DMS53 treated with DMSO at 0.1 percent for 48 hours (cell line): Measurements from ENCODE around the gene AR.

ENCODE experiments used
- DNase-seq: peaks from one replicate; lab custom pipeline; 2025; ENCODE audit not compliant: unreplicated experiment; lab: John Stamatoyannopoulos, UW

Gene AR, protein sequence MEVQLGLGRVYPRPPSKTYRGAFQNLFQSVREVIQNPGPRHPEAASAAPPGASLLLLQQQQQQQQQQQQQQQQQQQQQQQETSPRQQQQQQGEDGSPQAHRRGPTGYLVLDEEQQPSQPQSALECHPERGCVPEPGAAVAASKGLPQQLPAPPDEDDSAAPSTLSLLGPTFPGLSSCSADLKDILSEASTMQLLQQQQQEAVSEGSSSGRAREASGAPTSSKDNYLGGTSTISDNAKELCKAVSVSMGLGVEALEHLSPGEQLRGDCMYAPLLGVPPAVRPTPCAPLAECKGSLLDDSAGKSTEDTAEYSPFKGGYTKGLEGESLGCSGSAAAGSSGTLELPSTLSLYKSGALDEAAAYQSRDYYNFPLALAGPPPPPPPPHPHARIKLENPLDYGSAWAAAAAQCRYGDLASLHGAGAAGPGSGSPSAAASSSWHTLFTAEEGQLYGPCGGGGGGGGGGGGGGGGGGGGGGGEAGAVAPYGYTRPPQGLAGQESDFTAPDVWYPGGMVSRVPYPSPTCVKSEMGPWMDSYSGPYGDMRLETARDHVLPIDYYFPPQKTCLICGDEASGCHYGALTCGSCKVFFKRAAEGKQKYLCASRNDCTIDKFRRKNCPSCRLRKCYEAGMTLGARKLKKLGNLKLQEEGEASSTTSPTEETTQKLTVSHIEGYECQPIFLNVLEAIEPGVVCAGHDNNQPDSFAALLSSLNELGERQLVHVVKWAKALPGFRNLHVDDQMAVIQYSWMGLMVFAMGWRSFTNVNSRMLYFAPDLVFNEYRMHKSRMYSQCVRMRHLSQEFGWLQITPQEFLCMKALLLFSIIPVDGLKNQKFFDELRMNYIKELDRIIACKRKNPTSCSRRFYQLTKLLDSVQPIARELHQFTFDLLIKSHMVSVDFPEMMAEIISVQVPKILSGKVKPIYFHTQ

DNA sequence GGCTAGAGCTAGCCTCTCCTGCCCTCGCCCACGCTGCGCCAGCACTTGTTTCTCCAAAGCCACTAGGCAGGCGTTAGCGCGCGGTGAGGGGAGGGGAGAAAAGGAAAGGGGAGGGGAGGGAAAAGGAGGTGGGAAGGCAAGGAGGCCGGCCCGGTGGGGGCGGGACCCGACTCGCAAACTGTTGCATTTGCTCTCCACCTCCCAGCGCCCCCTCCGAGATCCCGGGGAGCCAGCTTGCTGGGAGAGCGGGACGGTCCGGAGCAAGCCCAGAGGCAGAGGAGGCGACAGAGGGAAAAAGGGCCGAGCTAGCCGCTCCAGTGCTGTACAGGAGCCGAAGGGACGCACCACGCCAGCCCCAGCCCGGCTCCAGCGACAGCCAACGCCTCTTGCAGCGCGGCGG is at the start of gene AR:
AR (plus strand) TSS at position 204 of the 400 bp plus-strand sequence. CDS start 1,126 bp downstream, outside the sequence.
- DNase-seq: no peak

DNA sequence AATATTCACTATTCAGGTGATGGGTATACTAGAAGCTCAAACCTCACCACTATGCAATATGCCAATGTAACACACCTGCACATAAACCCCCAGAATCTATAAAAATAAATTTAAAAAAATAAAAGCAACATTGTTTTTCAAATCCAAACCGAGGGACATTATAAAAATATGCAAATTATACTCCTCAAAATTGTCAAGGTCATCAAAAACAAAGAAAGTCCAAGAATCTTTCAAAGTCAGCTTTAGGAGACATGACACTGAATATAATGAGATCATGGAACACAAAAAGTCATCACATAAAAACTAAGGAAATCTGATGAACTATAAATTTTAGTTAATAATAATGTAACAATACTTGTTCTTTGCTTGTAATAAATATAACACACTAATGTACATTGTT is 43.2 kb upstream of the AR start:
- DNase-seq: no peak

DNA sequence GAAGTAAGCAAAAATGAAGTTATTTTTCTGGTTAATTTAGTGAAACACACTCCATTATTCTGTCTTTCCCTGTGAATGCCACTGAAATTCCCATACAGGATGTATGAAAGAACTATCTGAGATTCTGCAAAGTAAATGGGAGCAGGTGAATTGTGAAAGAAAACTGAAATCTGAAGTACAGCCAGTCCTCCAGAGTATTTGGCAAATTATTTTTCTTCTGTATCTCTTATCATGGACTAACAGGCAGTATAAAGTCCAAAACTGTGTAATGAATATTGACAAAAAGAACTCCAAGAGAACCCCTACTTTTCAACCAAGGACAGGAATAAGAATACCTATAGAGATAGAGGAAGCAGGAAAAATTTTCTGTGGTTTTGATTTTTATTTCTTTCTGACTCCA is 40.8 kb upstream of the AR start:
- no peak for DNase-seq

DNA sequence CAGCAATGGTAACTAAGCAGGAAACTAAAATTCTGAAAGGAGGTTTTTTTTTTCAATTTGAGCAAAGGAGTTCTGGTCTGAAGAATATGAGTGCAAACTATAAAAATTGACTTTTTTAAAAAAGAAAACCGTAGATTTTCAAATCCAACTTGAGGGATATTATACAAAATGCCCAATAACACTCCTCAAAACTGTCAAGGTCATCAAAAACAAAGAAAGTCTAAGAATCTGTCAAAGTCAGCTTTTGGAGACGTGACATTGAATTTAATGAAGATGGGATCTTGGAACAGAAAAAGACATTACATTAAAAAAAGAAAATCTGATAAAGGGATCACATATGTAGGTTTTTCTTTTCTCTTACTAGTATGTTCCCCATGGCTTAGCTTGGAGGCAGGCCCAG is 40.4 kb upstream of the AR start:
- no peak for DNase-seq

DNA sequence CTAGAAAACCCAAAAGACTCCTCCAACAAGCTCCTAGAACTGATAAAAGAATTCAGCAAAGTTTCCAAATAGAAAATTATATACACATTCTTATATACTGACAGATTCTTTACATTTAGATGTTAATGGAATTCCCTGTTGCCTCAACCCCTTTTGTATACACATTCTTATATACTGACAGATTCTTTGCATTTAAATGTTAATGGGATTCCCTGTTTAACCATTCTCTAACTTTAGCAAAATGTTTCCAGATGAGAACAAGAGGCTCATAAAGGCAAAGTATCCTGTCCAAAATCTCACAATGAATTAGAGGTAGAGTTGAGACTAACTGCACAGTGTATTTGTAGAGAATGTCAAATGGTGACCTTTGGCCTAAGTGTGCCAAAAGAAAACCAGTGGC is 23.1 kb upstream of the AR start:
- no peak for DNase-seq

DNA sequence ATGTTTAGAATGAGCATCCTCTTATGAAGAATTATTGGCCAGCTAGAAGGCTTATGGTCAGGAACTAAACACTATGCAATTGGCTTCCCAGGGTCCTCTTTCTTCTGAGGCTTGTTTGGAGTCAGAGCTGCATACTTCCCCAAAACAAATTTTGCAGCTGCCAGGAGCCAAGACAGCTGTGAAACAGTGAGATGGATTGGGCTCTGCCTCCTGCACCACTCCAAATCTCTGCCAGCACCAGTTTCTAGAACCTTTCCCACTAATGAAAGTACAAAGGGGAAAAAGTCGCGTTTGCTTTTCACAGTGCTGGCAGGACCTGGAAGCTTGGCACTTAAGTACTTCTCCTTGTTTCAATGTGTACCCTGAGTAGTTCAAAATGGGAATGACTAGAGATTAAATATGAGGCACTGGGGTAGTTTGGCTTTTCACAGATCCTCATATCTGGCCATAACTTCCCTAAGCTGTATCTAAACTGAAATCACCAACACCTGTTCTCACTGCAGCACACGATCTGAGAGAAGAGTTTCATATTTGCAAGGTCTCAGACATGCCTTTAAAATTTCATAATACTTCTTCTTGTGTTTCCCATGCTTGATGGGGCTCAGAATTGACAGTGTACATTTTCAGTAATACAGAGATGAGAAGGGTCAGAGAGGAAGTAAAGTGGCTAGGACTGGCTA is 20.7 kb upstream of the AR start:
- DNase-seq: no peak

DNA sequence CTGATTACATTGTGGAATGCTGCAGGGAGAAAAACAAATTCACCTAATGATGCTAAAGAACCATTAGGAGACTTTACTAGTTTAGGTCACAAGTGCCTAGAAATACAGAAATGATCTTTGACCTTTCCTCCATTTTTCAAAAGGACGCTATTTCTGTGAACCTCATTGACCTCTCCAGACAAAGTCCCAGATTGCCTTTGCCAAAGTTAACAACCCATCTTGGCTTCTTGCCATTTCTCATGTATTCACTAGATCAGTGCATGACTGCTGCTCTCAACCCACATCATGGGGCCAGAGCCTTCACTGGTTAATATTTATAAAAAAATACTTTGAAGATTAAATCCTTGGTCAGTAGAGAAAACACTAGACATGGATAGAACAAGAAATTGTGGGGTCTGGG is 19.9 kb upstream of the AR start:
- DNase-seq: no peak

DNA sequence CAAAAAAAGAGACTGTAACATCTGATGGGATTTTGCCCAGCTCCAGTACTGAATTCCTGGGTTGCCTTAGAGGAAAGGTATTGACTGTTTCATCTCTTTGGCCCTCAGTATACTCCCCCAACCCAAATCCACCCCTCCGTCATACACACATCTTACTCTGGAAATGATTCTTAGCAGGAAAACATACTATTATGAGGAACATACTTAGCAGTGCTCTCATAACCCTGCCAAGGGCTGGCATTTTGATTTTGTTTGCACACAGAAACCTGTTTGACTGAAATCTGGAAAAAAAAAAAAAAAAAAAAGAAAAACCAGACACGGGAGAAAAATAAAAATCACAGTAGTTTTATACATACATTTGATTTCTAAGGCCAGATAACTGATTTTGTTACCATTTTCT is 19.4 kb upstream of the AR start:
- DNase-seq: no peak

DNA sequence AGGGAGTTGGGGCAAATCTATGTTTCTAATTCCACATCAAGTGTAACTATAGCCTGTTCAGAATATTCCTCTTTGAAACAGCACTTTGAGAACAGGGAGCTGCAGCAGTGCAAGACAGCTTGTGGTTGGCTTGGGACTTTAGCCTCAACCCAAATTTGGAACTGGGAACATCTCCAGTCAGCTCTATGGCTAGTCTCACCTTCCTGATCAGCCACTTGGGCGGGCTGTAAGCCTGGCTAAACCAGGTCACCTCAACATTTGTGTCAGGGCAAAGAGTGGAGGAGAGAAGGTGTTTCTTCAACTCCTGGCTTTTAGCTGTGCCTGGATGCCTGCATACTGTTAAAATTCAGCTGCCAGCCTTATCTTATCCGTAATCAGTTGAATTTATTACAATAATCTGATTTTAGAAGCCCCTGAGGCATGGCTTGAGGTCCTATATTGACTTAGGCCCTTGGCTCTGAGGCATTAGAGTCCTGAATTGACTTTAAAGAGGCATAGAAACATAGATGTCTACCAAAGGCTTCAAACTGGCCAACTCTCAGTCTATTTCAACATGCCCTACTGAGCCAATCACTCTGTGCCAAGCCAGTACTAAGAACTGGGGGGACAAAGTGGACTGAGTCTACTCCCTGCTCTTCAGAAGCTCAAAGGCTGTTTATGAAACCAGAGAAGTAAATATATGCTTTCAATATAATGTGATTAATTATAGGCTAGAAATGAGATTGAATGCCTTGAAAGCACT is 18.7 kb upstream of the AR start:
- DNase-seq: no peak

DNA sequence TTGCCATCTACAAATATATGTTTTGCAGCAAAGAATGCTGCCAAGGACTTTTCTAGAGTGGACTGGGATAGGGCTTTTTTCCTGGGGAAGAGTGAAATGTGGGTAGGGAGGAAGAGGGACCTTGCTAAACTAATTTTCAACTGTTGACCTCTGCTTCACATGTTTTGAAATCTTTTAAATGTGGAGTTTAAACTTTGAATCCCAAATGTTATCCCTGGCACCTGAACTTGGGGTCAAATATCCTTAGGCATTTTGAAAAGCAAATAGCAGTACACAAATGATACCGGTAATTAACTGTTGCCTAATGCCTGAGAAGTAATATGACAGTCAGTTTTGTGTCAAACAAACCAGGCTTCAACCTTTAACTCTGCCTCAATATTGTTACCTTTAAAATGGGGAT is 7.3 kb upstream of the AR start:
- no peak for DNase-seq

DNA sequence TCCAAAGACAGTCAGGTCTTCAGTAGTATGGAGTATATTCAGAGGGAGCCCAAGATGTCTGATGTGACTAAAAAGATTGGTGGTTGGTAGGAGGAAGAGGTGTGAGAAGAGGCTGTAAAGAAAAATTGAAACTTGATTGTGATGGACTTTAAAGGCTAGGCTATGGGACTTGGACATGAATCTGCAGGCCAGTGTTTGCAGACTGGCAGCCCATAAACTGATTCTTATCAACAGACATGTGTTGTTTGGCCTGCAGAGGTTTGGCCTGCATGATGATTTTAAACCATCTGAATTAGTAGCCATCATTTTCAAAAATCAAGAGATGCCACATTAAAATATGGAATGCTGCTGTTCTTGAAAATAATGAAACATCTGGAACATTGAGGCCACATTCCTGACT is 5.4 kb upstream of the AR start:
- DNase-seq: no peak

DNA sequence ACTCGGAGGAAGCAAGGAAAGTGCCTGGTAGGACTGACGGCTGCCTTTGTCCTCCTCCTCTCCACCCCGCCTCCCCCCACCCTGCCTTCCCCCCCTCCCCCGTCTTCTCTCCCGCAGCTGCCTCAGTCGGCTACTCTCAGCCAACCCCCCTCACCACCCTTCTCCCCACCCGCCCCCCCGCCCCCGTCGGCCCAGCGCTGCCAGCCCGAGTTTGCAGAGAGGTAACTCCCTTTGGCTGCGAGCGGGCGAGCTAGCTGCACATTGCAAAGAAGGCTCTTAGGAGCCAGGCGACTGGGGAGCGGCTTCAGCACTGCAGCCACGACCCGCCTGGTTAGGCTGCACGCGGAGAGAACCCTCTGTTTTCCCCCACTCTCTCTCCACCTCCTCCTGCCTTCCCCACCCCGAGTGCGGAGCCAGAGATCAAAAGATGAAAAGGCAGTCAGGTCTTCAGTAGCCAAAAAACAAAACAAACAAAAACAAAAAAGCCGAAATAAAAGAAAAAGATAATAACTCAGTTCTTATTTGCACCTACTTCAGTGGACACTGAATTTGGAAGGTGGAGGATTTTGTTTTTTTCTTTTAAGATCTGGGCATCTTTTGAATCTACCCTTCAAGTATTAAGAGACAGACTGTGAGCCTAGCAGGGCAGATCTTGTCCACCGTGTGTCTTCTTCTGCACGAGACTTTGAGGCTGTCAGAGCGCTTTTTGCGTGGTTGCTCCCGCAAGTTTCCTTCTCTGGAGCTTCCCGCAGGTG is 637 bp downstream of the AR start:
- no peak for DNase-seq

DNA sequence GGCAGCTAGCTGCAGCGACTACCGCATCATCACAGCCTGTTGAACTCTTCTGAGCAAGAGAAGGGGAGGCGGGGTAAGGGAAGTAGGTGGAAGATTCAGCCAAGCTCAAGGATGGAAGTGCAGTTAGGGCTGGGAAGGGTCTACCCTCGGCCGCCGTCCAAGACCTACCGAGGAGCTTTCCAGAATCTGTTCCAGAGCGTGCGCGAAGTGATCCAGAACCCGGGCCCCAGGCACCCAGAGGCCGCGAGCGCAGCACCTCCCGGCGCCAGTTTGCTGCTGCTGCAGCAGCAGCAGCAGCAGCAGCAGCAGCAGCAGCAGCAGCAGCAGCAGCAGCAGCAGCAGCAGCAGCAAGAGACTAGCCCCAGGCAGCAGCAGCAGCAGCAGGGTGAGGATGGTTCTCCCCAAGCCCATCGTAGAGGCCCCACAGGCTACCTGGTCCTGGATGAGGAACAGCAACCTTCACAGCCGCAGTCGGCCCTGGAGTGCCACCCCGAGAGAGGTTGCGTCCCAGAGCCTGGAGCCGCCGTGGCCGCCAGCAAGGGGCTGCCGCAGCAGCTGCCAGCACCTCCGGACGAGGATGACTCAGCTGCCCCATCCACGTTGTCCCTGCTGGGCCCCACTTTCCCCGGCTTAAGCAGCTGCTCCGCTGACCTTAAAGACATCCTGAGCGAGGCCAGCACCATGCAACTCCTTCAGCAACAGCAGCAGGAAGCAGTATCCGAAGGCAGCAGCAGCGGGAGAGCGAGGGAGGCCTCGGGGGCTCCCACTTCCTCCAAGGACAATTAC is 1.4 kb downstream of the AR start:
- DNase-seq: no peak

DNA sequence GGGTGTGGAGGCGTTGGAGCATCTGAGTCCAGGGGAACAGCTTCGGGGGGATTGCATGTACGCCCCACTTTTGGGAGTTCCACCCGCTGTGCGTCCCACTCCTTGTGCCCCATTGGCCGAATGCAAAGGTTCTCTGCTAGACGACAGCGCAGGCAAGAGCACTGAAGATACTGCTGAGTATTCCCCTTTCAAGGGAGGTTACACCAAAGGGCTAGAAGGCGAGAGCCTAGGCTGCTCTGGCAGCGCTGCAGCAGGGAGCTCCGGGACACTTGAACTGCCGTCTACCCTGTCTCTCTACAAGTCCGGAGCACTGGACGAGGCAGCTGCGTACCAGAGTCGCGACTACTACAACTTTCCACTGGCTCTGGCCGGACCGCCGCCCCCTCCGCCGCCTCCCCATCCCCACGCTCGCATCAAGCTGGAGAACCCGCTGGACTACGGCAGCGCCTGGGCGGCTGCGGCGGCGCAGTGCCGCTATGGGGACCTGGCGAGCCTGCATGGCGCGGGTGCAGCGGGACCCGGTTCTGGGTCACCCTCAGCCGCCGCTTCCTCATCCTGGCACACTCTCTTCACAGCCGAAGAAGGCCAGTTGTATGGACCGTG is 2.2 kb downstream of the AR start:
- DNase-seq: no peak

DNA sequence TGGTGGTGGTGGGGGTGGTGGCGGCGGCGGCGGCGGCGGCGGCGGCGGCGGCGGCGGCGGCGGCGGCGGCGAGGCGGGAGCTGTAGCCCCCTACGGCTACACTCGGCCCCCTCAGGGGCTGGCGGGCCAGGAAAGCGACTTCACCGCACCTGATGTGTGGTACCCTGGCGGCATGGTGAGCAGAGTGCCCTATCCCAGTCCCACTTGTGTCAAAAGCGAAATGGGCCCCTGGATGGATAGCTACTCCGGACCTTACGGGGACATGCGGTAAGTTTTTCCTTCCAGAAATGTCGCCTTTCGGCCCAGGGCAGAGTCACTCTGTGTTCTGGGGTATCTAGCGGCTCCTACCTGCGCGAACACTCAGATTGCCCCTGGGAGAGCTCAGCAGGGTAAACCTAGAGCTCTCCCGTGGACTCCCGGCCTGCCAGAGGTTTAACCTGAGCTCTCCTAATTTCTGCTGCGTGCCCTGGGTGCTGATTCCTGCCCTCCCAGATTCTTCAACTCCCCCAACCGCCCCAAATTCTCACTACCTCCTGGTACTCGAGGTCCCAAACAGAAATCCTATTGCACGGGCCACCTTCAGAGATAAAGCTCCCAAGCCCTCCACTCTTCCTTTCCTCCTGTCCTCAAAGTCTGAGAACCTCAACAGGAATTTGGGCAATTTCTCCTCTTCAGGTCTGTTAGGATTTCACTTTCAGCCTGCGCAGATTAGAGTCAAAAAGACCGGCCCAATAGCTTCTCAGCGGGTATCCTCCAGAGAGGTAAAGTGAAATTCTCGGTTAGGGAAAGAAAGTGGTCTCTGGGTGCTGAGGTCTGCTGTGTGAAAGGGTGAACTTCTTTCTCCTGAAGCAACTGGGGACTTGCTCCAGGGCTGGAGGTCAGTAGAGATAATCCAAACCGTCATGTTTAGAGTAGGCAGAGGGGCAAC is 2.9 kb downstream of the AR start:
- no peak for DNase-seq

DNA sequence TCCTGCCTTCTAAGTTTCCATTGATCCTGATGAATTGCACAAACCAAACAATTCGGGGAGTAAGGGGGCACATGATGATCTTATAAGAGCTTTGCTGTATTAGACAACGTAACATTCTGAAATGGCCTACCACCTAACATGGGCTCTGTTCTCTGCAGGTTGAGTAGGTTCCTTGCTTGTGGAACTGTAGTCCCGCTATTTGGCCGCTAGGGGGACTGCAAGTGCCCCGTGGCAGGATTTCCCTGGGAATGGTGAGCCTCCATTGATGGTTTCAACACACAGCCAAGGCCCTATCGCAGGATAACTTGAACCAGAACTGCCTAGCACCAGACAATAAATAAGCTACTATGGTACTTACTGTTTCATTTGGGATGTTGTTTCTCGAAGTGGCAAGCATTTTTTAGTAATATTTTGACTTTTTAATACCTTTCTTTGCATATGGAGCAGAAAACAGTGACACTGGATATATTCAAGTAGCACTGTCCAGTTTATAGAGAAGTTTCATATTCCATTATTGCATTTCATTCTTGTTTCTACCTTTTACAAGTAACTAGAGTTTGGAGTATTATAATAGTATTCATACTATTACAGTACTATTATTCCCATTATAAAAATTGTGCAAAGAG is 11.9 kb downstream of the AR start:
- DNase-seq: no peak

DNA sequence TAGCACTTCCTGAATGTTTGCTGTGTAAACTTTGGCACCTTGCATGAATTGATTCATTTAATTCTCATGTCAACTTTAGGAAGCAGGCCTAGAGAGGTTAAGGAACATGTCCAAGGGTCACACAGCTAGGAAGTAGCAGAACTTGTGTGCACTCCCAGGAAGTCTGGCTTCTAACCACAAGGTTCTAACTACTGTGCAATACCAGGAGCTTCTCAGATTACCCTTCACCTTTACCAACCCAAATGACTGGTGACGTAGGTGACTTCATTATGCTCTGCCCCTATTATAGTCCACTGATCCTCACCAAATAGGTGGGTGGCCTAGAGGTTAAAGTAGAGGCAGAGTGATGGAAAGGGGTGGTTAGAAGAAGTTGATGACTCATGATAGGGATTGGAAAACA is 14.4 kb downstream of the AR start:
- DNase-seq: no peak
